IMR-90 (cell line): Measurements from ENCODE around the gene GAREM1. TPM values are rescaled to one million over a fixed set of nuclear protein-coding genes. Genes with fewer than 3 reads are reported as not detected.

Experiments
- ATAC-seq: fragments of 200-7000 bp; cut with Tn5 transposase; 2 replicates; pipeline ENCODE4 v1.9.1; 2020; ENCODE audit warnings: low read depth, mild to moderate bottlenecking, moderate library complexity
- BruUV-seq: library from RNA; stranded (reverse); fragments of 400-500 nt; replicated peaks from 2 replicates; lab custom pipeline; 2021; lab: Mats Ljungman, UMichigan
- CTCF ChIA-PET: fragments of 300-600 bp; formaldehyde crosslinking; extraction: SDS; loops from one replicate; lab custom pipeline; 2021; ENCODE audit warnings: antibody characterized with exemption; lab: Yijun Ruan, JAX
- POLR2A ChIA-PET: fragments of 300-600 bp; sonication (Branson Sonifier 250); formaldehyde crosslinking; loops from one replicate; lab custom pipeline; 2022; ENCODE audit warnings: antibody characterized with exemption; ENCODE audit not compliant: unreplicated experiment; lab: Charles Lee
- DNase-seq: peaks from one replicate; pipeline ENCODE4 v3.0.0; 2013
- H2AFZ ChIP-seq: replicated peaks from 2 replicates; pipeline ENCODE3; 2013; ENCODE audit warnings: low read length, mild to moderate bottlenecking; ENCODE audit not compliant: poor library complexity
- H2AK5ac ChIP-seq: 2 replicates; pipeline ENCODE4 v1.6.1; 2013; ENCODE audit warnings: low read depth, low read length, inconsistent platforms
- H2AK9ac ChIP-seq: replicated peaks from 2 replicates; pipeline ENCODE3; 2013; ENCODE audit warnings: mild to moderate bottlenecking, low read depth, low read length, moderate library complexity; ENCODE audit not compliant: poor library complexity
- H2BK120ac ChIP-seq: 2 replicates; pipeline ENCODE4 v1.6.1; 2013; ENCODE audit warnings: low read depth, low read length, inconsistent platforms
- H2BK15ac ChIP-seq: 3 replicates; pipeline ENCODE4 v1.6.1; 2013; ENCODE audit warnings: low read depth, low read length, inconsistent platforms
- H2BK20ac ChIP-seq: 2 replicates; pipeline ENCODE4 v1.6.1; 2013; ENCODE audit warnings: low read depth, mild to moderate bottlenecking, inconsistent platforms, low read length, moderate library complexity
- H2BK5ac ChIP-seq: 2 replicates; pipeline ENCODE4 v1.6.1; 2013; ENCODE audit warnings: mild to moderate bottlenecking, low read depth, low read length, inconsistent platforms; ENCODE audit not compliant: poor library complexity, severe bottlenecking
- H3K14ac ChIP-seq: replicated peaks from 2 replicates; pipeline ENCODE4 v1.6.1; 2013; ENCODE audit warnings: low read depth, low read length, inconsistent platforms
- H3K18ac ChIP-seq: 2 replicates; pipeline ENCODE4 v1.6.1; 2013; ENCODE audit warnings: low read depth, low read length, control low read depth
- H3K23ac ChIP-seq: 2 replicates; pipeline ENCODE4 v1.6.1; 2013; ENCODE audit warnings: low read depth, low read length, inconsistent platforms
- H3K27ac ChIP-seq: 2 replicates; pipeline ENCODE4 v1.5.1; 2013; ENCODE audit warnings: mild to moderate bottlenecking, control low read depth, low read length; ENCODE audit not compliant: insufficient read depth
- H3K27me3 ChIP-seq: 2 replicates; pipeline ENCODE4 v1.6.1; 2013; ENCODE audit warnings: low read length; ENCODE audit not compliant: control insufficient read depth, insufficient read depth
- H3K36me3 ChIP-seq: 2 replicates; pipeline ENCODE4 v1.6.1; 2013; ENCODE audit warnings: low read length, mixed read lengths; ENCODE audit not compliant: control insufficient read depth, insufficient read depth
- H3K4ac ChIP-seq: 2 replicates; pipeline ENCODE4 v1.6.1; 2013; ENCODE audit warnings: low read depth, low read length, inconsistent platforms
- H3K4me1 ChIP-seq: 2 replicates; pipeline ENCODE4 v1.6.1; 2013; ENCODE audit warnings: low read length, mixed read lengths; ENCODE audit not compliant: control insufficient read depth, insufficient read depth
- H3K4me2 ChIP-seq: 2 replicates; pipeline ENCODE4 v1.6.1; 2013; ENCODE audit warnings: low read depth, mild to moderate bottlenecking, control low read depth, low read length, moderate library complexity
- H3K4me3 ChIP-seq: 2 replicates; pipeline ENCODE4 v1.5.1; 2013; ENCODE audit warnings: low read depth, mild to moderate bottlenecking, control low read depth, low read length, moderate library complexity; ENCODE audit not compliant: insufficient read depth
- H3K56ac ChIP-seq: 2 replicates; pipeline ENCODE4 v1.6.1; 2013; ENCODE audit warnings: low read length, inconsistent platforms; ENCODE audit not compliant: insufficient read depth; ENCODE audit errors: extremely low read depth
- H3K79me1 ChIP-seq, 2 experiments: 2 replicates each; pipeline ENCODE4 v1.6.1; 2013; ENCODE audit warnings: low read length in 2 of 2, inconsistent platforms in 1 of 2, low read depth in 1 of 2
- H3K9ac ChIP-seq: 2 replicates; pipeline ENCODE4 v1.6.1; 2013; ENCODE audit warnings: low read depth, low read length, control low read depth
- H3K9me1 ChIP-seq: 2 replicates; pipeline ENCODE4 v1.6.1; 2013; ENCODE audit warnings: low read length, inconsistent platforms; ENCODE audit not compliant: insufficient read depth
- H3K9me3 ChIP-seq: 2 replicates; pipeline ENCODE4 v1.6.1; 2013; ENCODE audit warnings: low read length; ENCODE audit not compliant: control insufficient read depth, insufficient read depth
- H4K20me1 ChIP-seq: 2 replicates; pipeline ENCODE4 v1.6.1; 2013; ENCODE audit warnings: low read length, inconsistent platforms; ENCODE audit not compliant: insufficient read depth
- H4K5ac ChIP-seq: 2 replicates; pipeline ENCODE4 v1.6.1; 2013; ENCODE audit warnings: mild to moderate bottlenecking, low read depth, low read length, control low read depth
- H4K8ac ChIP-seq, 2 experiments: 2 replicates each; pipeline ENCODE4 v1.6.1; 2013; ENCODE audit warnings: low read depth in 2 of 2, low read length in 2 of 2, control low read depth in 1 of 2, inconsistent platforms in 1 of 2
- H4K91ac ChIP-seq: 2 replicates; pipeline ENCODE4 v1.6.1; 2013; ENCODE audit warnings: low read depth, low read length, inconsistent platforms; ENCODE audit not compliant: insufficient read depth
- BHLHE40 ChIP-seq: fragments of 150-350 bp; IDR thresholded peaks from 2 replicates; pipeline ENCODE4 v1.6.1; 2016; ENCODE audit warnings: mild to moderate bottlenecking, low read depth, low read length
- CEBPB ChIP-seq: IDR thresholded peaks from 2 replicates; pipeline ENCODE4 v1.6.1; 2012; ENCODE audit warnings: low read depth, low read length, improper control_type of control experiment
- CHD1 ChIP-seq: IDR thresholded peaks from 2 replicates; pipeline ENCODE4 v1.6.1; 2012; ENCODE audit warnings: low read depth, low read length, improper control_type of control experiment
- CTCF ChIP-seq: conservative IDR thresholded peaks from 2 replicates; pipeline ENCODE4 v1.5.1; 2012; ENCODE audit warnings: mild to moderate bottlenecking, low read depth, low read length, improper control_type of control experiment
- ELK1 ChIP-seq: fragments of 150-350 bp; IDR thresholded peaks from 2 replicates; pipeline ENCODE4 v1.6.1; 2016; ENCODE audit warnings: low read depth, mild to moderate bottlenecking, low read length, moderate library complexity, borderline replicate concordance
- FOS ChIP-seq: fragments of 150-350 bp; IDR thresholded peaks from 2 replicates; pipeline ENCODE4 v1.6.1; 2016; ENCODE audit warnings: low read depth, low read length
- MAFK ChIP-seq: IDR thresholded peaks from 2 replicates; pipeline ENCODE4 v1.6.1; 2012; ENCODE audit warnings: low read depth, low read length, improper control_type of control experiment
- MAZ ChIP-seq: IDR thresholded peaks from 2 replicates; pipeline ENCODE4 v1.6.1; 2012; ENCODE audit warnings: low read depth, mild to moderate bottlenecking, low read length, improper control_type of control experiment, moderate library complexity, borderline replicate concordance
- MXI1 ChIP-seq: IDR thresholded peaks from 2 replicates; pipeline ENCODE4 v1.6.1; 2012; ENCODE audit warnings: low read depth, mild to moderate bottlenecking, low read length, moderate library complexity, borderline replicate concordance
- NFE2L2 ChIP-seq: fragments of 150-350 bp; IDR thresholded peaks from 2 replicates; pipeline ENCODE4 v1.6.1; 2016; ENCODE audit warnings: low read depth, mild to moderate bottlenecking, low read length
- POLR2A ChIP-seq: IDR thresholded peaks from 2 replicates; pipeline ENCODE4 v1.6.1; 2012; ENCODE audit warnings: mild to moderate bottlenecking, low read depth, low read length
- RAD21 ChIP-seq: IDR thresholded peaks from 2 replicates; pipeline ENCODE4 v1.6.1; 2012; ENCODE audit warnings: low read length, improper control_type of control experiment
- RCOR1 ChIP-seq: IDR thresholded peaks from 2 replicates; pipeline ENCODE4 v1.6.1; 2012; ENCODE audit warnings: mild to moderate bottlenecking, low read length, improper control_type of control experiment; ENCODE audit not compliant: insufficient replicate concordance
- RFX5 ChIP-seq: IDR thresholded peaks from 2 replicates; pipeline ENCODE4 v1.8.0; 2012; ENCODE audit warnings: low read depth, mild to moderate bottlenecking, low read length, moderate library complexity
- SMC3 ChIP-seq: fragments of 150-350 bp; IDR thresholded peaks from 2 replicates; pipeline ENCODE4 v1.6.1; 2016; ENCODE audit warnings: low read depth, mild to moderate bottlenecking, antibody characterized with exemption, low read length, moderate library complexity
- USF2 ChIP-seq: fragments of 150-350 bp; IDR thresholded peaks from 2 replicates; pipeline ENCODE4 v1.6.1; 2017; ENCODE audit warnings: mild to moderate bottlenecking, antibody characterized with exemption, low read length, low read depth
- WGBS, 2 experiments: methylation state at CpG; one replicate each; pipeline versions ENCODE4 v1.1.5 to v1.1.7; 2013; ENCODE audit warnings: missing lambda C conversion rate in 2 of 2; ENCODE audit not compliant: insufficient read length in 1 of 2; ENCODE audit errors: extremely low coverage in 2 of 2; 5-methylcytosine and 5-hydroxymethylcytosine counted together
- dilution Hi-C: fragments of 300-500 bp; cut with HindIII; formaldehyde crosslinking; loops from one replicate; pipeline ENCODE4 v1.14.3; 2018; ENCODE audit warnings: low sequenced_read_pairs; ENCODE audit not compliant: unreplicated experiment
- in situ Hi-C: fragments of 300-500 bp; cut with MboI; formaldehyde crosslinking; loops from 3 replicates; pipeline ENCODE4 v1.14.3; 2019; ENCODE audit warnings: low sequenced_read_pairs, inconsistent platforms, mixed read lengths
- intact Hi-C: fragments of 100-400 bp; cut with micrococcal nuclease; formaldehyde crosslinking; loops from 2 replicates; pipeline ENCODE4 v1.10.0; 2022
- polyA plus RNA-seq, 3 experiments: library from polyadenylated mRNA; depleted of rRNA; stranded (reverse); fragments of >200 nt; gene quantifications; 2 replicates each; pipeline ENCODE4 v1.2.3, GENCODE V29; 2012; ENCODE audit warnings: low replicate concordance in 1 of 3
- total RNA-seq: library from RNA; depleted of rRNA; stranded (reverse); fragments of >200 nt; gene quantifications from 2 replicates; pipeline ENCODE4 v1.2.3, GENCODE V29; 2012

Gene GAREM1
- total and polyA plus RNA-seq, 2 of the 4 experiments (the other 2 are of a cell fraction), result 1.4 to 2.3 TPM

- no peak overlapping the region for H3K4ac ChIP-seq
- no peaks in the 10 kb centered on the region for H3K9me1 ChIP-seq
- no peak overlapping the region for H4K8ac ChIP-seq
- H3K79me1 ChIP-seq, result no peaks in the 10 kb centered on the region
- ATAC-seq (no peak), DNase-seq (no peak)
- H3K27me3 ChIP-seq, result no peaks in the 10 kb centered on the region; the same call in 1 of the 2 replicates
- no peak overlapping the region for H3K4me2 ChIP-seq
- H2AK5ac ChIP-seq, result no peak overlapping the region
- H2AFZ ChIP-seq, result no peak overlapping the region
- no peak overlapping the region for H3K4me3 ChIP-seq
- H4K91ac ChIP-seq, result no peak overlapping the region
- no peak overlapping the region for H3K9ac ChIP-seq
- no peak overlapping the region for H2BK15ac ChIP-seq
- H4K20me1 ChIP-seq, result no peaks in the 10 kb centered on the region
- H3K14ac ChIP-seq, result no peak overlapping the region
- dilution Hi-C loops (no loop called here), in situ Hi-C loops (no loop called here), intact Hi-C loops (no loop called here)
- no TSS peak for BruUV-seq
- H3K23ac ChIP-seq, result no peak overlapping the region
- 83% methylated on average over 2 of the region's 5 CpGs; no CpG with 5 or more reads in 1 of the 2 experiments for WGBS, 2 experiments
- TF ChIP-seq NFE2L2 (no peak), RFX5 (no peak), MAZ (no peak), USF2 (no peak), MXI1 (no peak), BHLHE40 (no peak), POLR2A (no peak), CTCF (no peak), RAD21 (no peak), FOS (no peak), MAFK (no peak), CEBPB (no peak), RCOR1 (no peak), SMC3 (no peak), ELK1 (no peak), CHD1 (no peak)
- no peaks in the 10 kb centered on the region for H3K4me1 ChIP-seq
- no peak overlapping the region for H3K56ac ChIP-seq
- no peaks in the 10 kb centered on the region for H3K9me3 ChIP-seq
- H3K27ac ChIP-seq, result no peak overlapping the region
- no peak overlapping the region for H3K18ac ChIP-seq
- H3K36me3 ChIP-seq, result no peaks in the 10 kb centered on the region
- H2BK20ac ChIP-seq, result no peak overlapping the region
- H2BK120ac ChIP-seq, result no peak overlapping the region
- POLR2A ChIA-PET, result no interaction called here
- CTCF ChIA-PET, result no interaction called here
- H2AK9ac ChIP-seq, result no peak overlapping the region
- no peak overlapping the region for H4K5ac ChIP-seq
- H2BK5ac ChIP-seq, result no peak overlapping the region
Observed at GRCh38 chr18:32238635-32239268, 231.9 kb downstream of the GAREM1 start.
